SU-DHL-6 (cell line): ENCODE results near the gene CLK2.

Experiments used
- H2AFZ ChIP-seq: fragments of 200-600 bp; sonication (generic); 2 replicates; pipeline ENCODE4 v1.6.1; 2014; ENCODE audit warnings: low read depth, mild to moderate bottlenecking, moderate library complexity, mixed read lengths, antibody characterized with exemption, low read length; ENCODE audit not compliant: severe bottlenecking
- H3F3A ChIP-seq: fragments of 200-600 bp; shearing (Covaris generic); 2 replicates; pipeline ENCODE4 v1.6.0; 2016; ENCODE audit warnings: antibody characterized with exemption, mild to moderate bottlenecking; ENCODE audit not compliant: insufficient read depth
- H3K27ac ChIP-seq: fragments of 200-600 bp; sonication (generic); 2 replicates; pipeline ENCODE4 v1.5.1; 2016; ENCODE audit warnings: low read depth, mild to moderate bottlenecking, low read length, moderate library complexity, mixed read lengths
- H3K27me3 ChIP-seq: fragments of 200-600 bp; sonication (generic), shearing (Covaris generic); 2 replicates; pipeline ENCODE4 v1.6.0; 2014; ENCODE audit warnings: mild to moderate bottlenecking, low read length
- H3K36me3 ChIP-seq: fragments of 200-600 bp; sonication (generic); 2 replicates; pipeline ENCODE4 v1.6.1; 2014; ENCODE audit warnings: mild to moderate bottlenecking, low read length, mixed read lengths
- H3K4me2 ChIP-seq: fragments of 300-600, 200-600 bp; shearing (Covaris generic), sonication (generic); 2 replicates; pipeline ENCODE4 v1.6.0; 2014; ENCODE audit warnings: low read length, low read depth, mild to moderate bottlenecking; ENCODE audit not compliant: poor library complexity, severe bottlenecking
- H3K4me3 ChIP-seq: fragments of 200-600 bp; sonication (generic); 2 replicates; pipeline ENCODE4 v1.5.1; 2014; ENCODE audit warnings: antibody characterized with exemption, low read length, mild to moderate bottlenecking, mixed read lengths; ENCODE audit not compliant: insufficient read depth, poor library complexity, severe bottlenecking
- H3K79me2 ChIP-seq: fragments of 200-600 bp; sonication (generic); 2 replicates; pipeline ENCODE4 v1.6.1; 2014; ENCODE audit warnings: mild to moderate bottlenecking, low read length, moderate library complexity; ENCODE audit not compliant: insufficient read depth
- H3K9ac ChIP-seq: fragments of 200-600 bp; sonication (generic); 2 replicates; pipeline ENCODE4 v1.7.0; 2014; ENCODE audit warnings: mild to moderate bottlenecking, low read length
- H3K9me2 ChIP-seq: fragments of 200-600 bp; sonication (generic); replicated peaks from 2 replicates; pipeline ENCODE4 v1.6.1; 2014; ENCODE audit warnings: low read length; ENCODE audit not compliant: insufficient read depth
- H3K9me3 ChIP-seq: fragments of 200-600 bp; sonication (generic); 2 replicates; pipeline ENCODE4 v1.6.1; 2014; ENCODE audit warnings: low read length, mixed read lengths; ENCODE audit not compliant: insufficient read depth
- H4K20me1 ChIP-seq: fragments of 200-600 bp; sonication (generic); 2 replicates; pipeline ENCODE4 v1.6.1; 2014; ENCODE audit warnings: low read depth, mild to moderate bottlenecking, antibody characterized with exemption, low read length, moderate library complexity, mixed read lengths
- EZH2phosphoT487 ChIP-seq: fragments of 200-600 bp; sonication (generic), shearing (Covaris generic); conservative IDR thresholded peaks from 2 replicates; pipeline ENCODE4 v1.6.1; 2018; ENCODE audit warnings: mild to moderate bottlenecking, antibody characterized with exemption, low read length, moderate library complexity, mixed read lengths
- TF ChIP-seq, protein P1 (sequence below): fragments of 200-600 bp; sonication (generic); IDR thresholded peaks from one replicate; pipeline ENCODE4 v1.5.1; 2017; ENCODE audit warnings: antibody characterized with exemption, mild to moderate bottlenecking, low read length, moderate library complexity; ENCODE audit not compliant: insufficient read depth, poor library complexity, severe bottlenecking

Gene CLK2

DNA sequence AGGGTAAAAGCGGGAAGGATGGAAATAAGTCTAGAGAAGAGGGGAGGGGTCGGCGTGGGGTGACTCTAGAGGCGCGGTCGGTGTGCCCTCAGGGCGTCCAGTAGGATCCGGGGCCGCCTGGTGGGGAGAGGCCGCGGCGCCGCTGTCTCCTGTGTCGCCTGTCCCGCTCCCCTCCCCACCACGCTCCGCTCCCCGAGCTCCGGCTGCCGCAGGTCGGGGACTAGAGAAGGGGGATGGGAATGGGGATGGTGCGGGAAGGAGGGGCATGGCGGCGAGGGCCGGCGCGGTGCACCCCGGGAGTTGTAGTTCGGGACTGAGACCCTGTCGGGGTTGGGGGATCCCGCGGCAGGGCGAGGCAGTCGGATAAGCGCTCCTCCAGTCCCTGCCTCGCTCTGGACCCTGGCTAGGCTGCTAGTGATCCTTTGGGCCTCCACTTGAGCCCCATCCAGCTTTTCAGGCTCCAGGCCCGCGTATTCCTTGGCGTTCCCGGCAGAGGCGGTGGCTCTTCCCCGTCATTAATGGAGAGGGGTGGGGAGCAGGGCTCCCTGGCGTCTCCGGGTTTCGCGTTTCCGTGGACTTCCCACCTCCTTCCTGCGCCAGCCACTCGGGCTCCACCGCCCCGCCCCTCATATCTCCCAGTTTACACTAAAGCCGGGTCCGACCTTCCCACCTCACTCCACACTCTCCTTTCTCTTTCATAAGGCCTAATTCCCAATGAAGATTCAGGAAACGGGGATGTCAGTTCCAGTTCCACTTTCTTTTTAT is 17.9 kb downstream of the CLK2 start, which contains the start of gene ENTREP3:
Gene ENTREP3 (minus strand): TSS at position 241 of the 765 bp plus-strand sequence. CDS start 606 bp downstream, outside the sequence.
- peak within 1 kb of the TSS; percentile 57 for H3K27ac ChIP-seq
- H3K79me2 ChIP-seq: peaks cover 3% of the 10 kb centered on the region; the same call in 1 of the 2 replicates
- H3K9ac ChIP-seq: peak within 1 kb of the TSS; percentile 76
- no peaks in the 10 kb centered on the region for H3K9me2 ChIP-seq
- TF ChIP-seq, protein P1, sequence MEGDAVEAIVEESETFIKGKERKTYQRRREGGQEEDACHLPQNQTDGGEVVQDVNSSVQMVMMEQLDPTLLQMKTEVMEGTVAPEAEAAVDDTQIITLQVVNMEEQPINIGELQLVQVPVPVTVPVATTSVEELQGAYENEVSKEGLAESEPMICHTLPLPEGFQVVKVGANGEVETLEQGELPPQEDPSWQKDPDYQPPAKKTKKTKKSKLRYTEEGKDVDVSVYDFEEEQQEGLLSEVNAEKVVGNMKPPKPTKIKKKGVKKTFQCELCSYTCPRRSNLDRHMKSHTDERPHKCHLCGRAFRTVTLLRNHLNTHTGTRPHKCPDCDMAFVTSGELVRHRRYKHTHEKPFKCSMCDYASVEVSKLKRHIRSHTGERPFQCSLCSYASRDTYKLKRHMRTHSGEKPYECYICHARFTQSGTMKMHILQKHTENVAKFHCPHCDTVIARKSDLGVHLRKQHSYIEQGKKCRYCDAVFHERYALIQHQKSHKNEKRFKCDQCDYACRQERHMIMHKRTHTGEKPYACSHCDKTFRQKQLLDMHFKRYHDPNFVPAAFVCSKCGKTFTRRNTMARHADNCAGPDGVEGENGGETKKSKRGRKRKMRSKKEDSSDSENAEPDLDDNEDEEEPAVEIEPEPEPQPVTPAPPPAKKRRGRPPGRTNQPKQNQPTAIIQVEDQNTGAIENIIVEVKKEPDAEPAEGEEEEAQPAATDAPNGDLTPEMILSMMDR: no peak
- no peak for TF ChIP-seq EZH2phosphoT487
- H4K20me1 ChIP-seq: no peaks in the 10 kb centered on the region
- H3K4me2 ChIP-seq: peak within 1 kb of the TSS; percentile 51
- no peaks in the 10 kb centered on the region for H3K9me3 ChIP-seq
- H3K4me3 ChIP-seq: peak within 1 kb of the TSS; percentile 71
- H2AFZ ChIP-seq: peak within 1 kb of the TSS; percentile 44
- peaks cover 14% of the 10 kb centered on the region; the same call in 1 of the 2 replicates for H3F3A ChIP-seq
- no peaks in the 10 kb centered on the region for H3K27me3 ChIP-seq
- no peaks in the 10 kb centered on the region for H3K36me3 ChIP-seq

DNA sequence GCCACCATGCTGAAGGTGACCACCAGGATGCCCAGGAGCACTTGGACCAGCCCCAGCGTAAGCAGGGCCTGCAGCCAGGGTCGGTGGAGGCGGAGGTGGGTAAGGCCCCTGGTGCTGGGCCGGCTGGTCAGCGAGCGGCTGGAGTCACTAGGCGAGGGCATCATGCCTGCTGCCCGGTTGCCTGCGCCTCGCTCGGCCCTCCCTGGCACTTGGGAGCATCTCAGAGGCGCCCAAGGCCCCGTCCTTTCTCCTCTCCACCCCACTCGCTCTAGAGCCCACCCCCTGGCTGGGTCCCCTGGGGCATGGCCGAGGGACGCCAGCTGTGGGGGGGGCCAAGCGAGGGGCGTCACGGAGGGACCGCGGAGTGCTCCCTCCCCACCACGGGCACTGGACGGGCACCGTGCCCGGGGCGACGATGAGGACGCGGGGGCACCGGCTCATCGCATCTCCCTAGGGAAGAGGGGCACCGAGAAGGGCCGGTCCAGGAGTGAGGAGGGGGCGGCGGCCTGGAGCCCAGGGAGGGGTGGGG is 18.5 kb downstream of the CLK2 start:
- H2AFZ ChIP-seq: peak overlapping the region; percentile 44
- H3K27ac ChIP-seq: peak overlapping the region; percentile 57
- no peaks in the 10 kb centered on the region for H3K9me2 ChIP-seq

DNA sequence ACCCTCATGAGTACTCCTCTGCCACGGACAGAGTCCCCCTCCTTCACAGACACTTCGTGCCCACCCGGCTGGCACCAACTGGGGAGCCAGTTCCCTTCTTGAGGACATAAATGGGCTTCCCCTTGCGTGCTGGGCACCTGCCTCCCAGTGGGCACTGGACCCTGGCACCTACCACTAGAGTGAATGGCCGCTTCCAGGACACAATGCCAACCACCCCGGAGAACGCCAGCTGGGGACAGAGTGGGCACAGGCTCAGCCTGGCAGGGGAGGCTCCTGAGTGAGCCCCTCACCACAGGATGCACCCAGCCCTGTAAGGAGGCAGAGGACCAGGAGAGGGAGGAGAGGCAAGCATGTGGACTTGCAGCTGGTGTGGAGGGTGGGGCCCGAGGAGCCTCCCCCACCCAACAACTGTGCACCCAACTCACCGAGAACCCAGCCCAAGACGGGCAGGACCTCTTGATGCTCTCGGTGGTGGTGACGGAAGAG is 19.0 kb downstream of the CLK2 start:
- TF ChIP-seq, protein P1: no peak
- no peak for TF ChIP-seq EZH2phosphoT487
- Histone ChIP-seq H3K36me3 (no peaks in the 10 kb centered on the region), H3K79me2 (no peaks in the 10 kb centered on the region), H3K4me2 (peak overlapping the region; percentile 51), H3K9me3 (no peaks in the 10 kb centered on the region), H3K27me3 (no peaks in the 10 kb centered on the region), H3K27ac (peak overlapping the region; percentile 57), H4K20me1 (no peaks in the 10 kb centered on the region), H3K9ac (peak overlapping the region; percentile 76), H3K4me3 (peak overlapping the region; percentile 71), H3F3A (peaks cover 14% of the 10 kb centered on the region; the same call in 1 of the 2 replicates), H3K9me2 (no peaks in the 10 kb centered on the region), H2AFZ (no peak overlapping the region)

More for the DNA sequence above, 18.5 kb downstream of the CLK2 start:
- Histone ChIP-seq H3K9ac (peak overlapping the region; percentile 76), H3K27me3 (no peaks in the 10 kb centered on the region), H3K4me2 (peak overlapping the region; percentile 51), H4K20me1 (no peaks in the 10 kb centered on the region), H3K4me3 (peak overlapping the region; percentile 71), H3K79me2 (no peaks in the 10 kb centered on the region), H3F3A (peaks cover 14% of the 10 kb centered on the region; the same call in 1 of the 2 replicates), H3K36me3 (no peaks in the 10 kb centered on the region), H3K9me3 (no peaks in the 10 kb centered on the region)
- TF ChIP-seq, protein P1: no peak
- no peak for TF ChIP-seq EZH2phosphoT487
